Measurements from ENCODE around the gene KCNH1. TPM values are rescaled to one million over a fixed set of nuclear protein-coding genes. Genes with fewer than 3 reads are reported as not detected.

Gene KCNH1
- total RNA-seq, 1 donor from 2014 or later = not detected

GRCh38 chr1:210748796-210749195 is 385.2 kb downstream of the KCNH1 start:
- no peak for TF ChIP-seq CTCF (IDR thresholded peaks at IDR 0.05)
- intact Hi-C loops (cut with DNase I) = no loop called here
- ATAC-seq = no peak

GRCh38 chr1:210747890-210748289 is 386.1 kb downstream of the KCNH1 start:
- no peaks in the 10 kb centered on the region for H3K36me3 ChIP-seq
- H3K27me3 ChIP-seq (ENCODE audit: low read depth) = no peaks in the 10 kb centered on the region
- H3K27ac ChIP-seq = no peak overlapping the region
- no peak for TF ChIP-seq CTCF (IDR thresholded peaks at IDR 0.05)
- intact Hi-C loops (cut with DNase I) = no loop called here
- DNase-seq (no peak), ATAC-seq (no peak)
- no peak overlapping the region for H3K4me3 ChIP-seq
- H3K4me1 ChIP-seq = no peaks in the 10 kb centered on the region
- no peaks in the 10 kb centered on the region for H3K9me3 ChIP-seq

More at GRCh38 chr1:210748796-210749195, 385.2 kb downstream of the KCNH1 start:
- Histone ChIP-seq H3K4me1 (no peaks in the 10 kb centered on the region), H3K36me3 (no peaks in the 10 kb centered on the region), H3K9me3 (no peaks in the 10 kb centered on the region), H3K4me3 (no peak overlapping the region), H3K27ac (no peak overlapping the region), H3K27me3 (ENCODE audit: low read depth) (no peaks in the 10 kb centered on the region)
- no peak for DNase-seq

- H3K9me3 ChIP-seq = no peaks in the 10 kb centered on the region
- no peak overlapping the region for H3K4me3 ChIP-seq
- no peaks in the 10 kb centered on the region for H3K36me3 ChIP-seq
- no peak for TF ChIP-seq CTCF (IDR thresholded peaks at IDR 0.05)
- no peak for DNase-seq
- ATAC-seq = no peak
- intact Hi-C loops (cut with DNase I) = no loop called here
- no peaks in the 10 kb centered on the region for H3K4me1 ChIP-seq
- H3K27ac ChIP-seq = no peak overlapping the region
- H3K27me3 ChIP-seq (ENCODE audit: low read depth) = no peaks in the 10 kb centered on the region
Measured at GRCh38 chr1:210747112-210747511, 386.8 kb downstream of the KCNH1 start.

- no peaks in the 10 kb centered on the region for H3K36me3 ChIP-seq
- ATAC-seq (no peak), DNase-seq (no peak)
- TF ChIP-seq CTCF (IDR thresholded peaks at IDR 0.05) = no peak
- no peaks in the 10 kb centered on the region for H3K4me1 ChIP-seq
- H3K27ac ChIP-seq = no peak overlapping the region
- H3K4me3 ChIP-seq = no peak overlapping the region
- intact Hi-C loops (cut with DNase I) = no loop called here
- H3K9me3 ChIP-seq = no peaks in the 10 kb centered on the region
- no peaks in the 10 kb centered on the region for H3K27me3 ChIP-seq (ENCODE audit: low read depth)
Measured at GRCh38 chr1:210746024-210746731, 387.8 kb downstream of the KCNH1 start.

GRCh38 chr1:210743038-210743437 is 390.9 kb downstream of the KCNH1 start:
- intact Hi-C loops (cut with DNase I) = no loop called here
- Histone ChIP-seq H3K4me3 (no peak overlapping the region), H3K27ac (no peak overlapping the region), H3K36me3 (no peaks in the 10 kb centered on the region), H3K4me1 (no peaks in the 10 kb centered on the region), H3K27me3 (ENCODE audit: low read depth) (no peaks in the 10 kb centered on the region), H3K9me3 (no peaks in the 10 kb centered on the region)
- no peak for DNase-seq
- ATAC-seq = no peak
- no peak for TF ChIP-seq CTCF (IDR thresholded peaks at IDR 0.05)

All from lower lobe of right lung (tissue), 2 donors.